ENCODE measurements around the gene SLC26A2. TPM values are rescaled to one million over a fixed set of nuclear protein-coding genes. Genes with fewer than 3 reads are reported as not detected.

The SLC26A2 gene
- total RNA-seq, 6 experiments from 2014 or later, result 1.3 to 2.4 (median 2.0) TPM

GRCh38 chr5:150020249-150020648 lies 59.7 kb downstream of the SLC26A2 start:
- no peak overlapping the region for H3K27ac ChIP-seq
- DNase-seq (no peak), ATAC-seq (no peak)
- no peaks in the 10 kb centered on the region for H3K4me1 ChIP-seq
- 80% methylated on average over 1 of the region's 1 CpG for WGBS (ENCODE audit: insufficient coverage, low coverage, low lambda C conversion rate, missing lambda C conversion rate)
- no peak overlapping the region for H3K4me3 ChIP-seq
- intact Hi-C loops (cut with DNase I), result no loop called here
- H3K27me3 ChIP-seq, result no peaks in the 10 kb centered on the region
- TF ChIP-seq POLR2A (IDR thresholded peaks at IDR 0.05) (no peak), CTCF (IDR thresholded peaks at IDR 0.05) (no peak)
- peaks cover 0 to 75% (median 18%) of the 10 kb centered on the region in 4 donors for H3K36me3 ChIP-seq
- H3K9me3 ChIP-seq, result peaks cover 0 to 3% (median 0%) of the 10 kb centered on the region in 4 donors

GRCh38 chr5:150021491-150022157 lies 61.1 kb downstream of the SLC26A2 start:
- Histone ChIP-seq H3K4me3 (no peak overlapping the region), H3K4me1 (no peaks in the 10 kb centered on the region), H3K9me3 (no peaks in the 10 kb centered on the region), H3K27ac (no peak overlapping the region), H3K36me3 (peaks cover 6 to 80% (median 20%) of the 10 kb centered on the region in 4 donors), H3K27me3 (no peaks in the 10 kb centered on the region)
- 75% methylated on average over 4 of the region's 13 CpGs for WGBS (ENCODE audit: insufficient coverage, low coverage, low lambda C conversion rate, missing lambda C conversion rate)
- DNase-seq (no peak), ATAC-seq (peak; percentile 34 to 63 (median 54))
- no peak for TF ChIP-seq CTCF (IDR thresholded peaks at IDR 0.05)
- no peak for TF ChIP-seq POLR2A (IDR thresholded peaks at IDR 0.05)
- intact Hi-C loops (cut with DNase I), result no loop called here

- H3K27me3 ChIP-seq, result no peaks in the 10 kb centered on the region
- TF ChIP-seq POLR2A (IDR thresholded peaks at IDR 0.05) (no peak), CTCF (IDR thresholded peaks at IDR 0.05) (no peak)
- 100% methylated on average over 1 of the region's 1 CpG for WGBS (ENCODE audit: insufficient coverage, low coverage, low lambda C conversion rate, missing lambda C conversion rate)
- no peak overlapping the region for H3K4me3 ChIP-seq
- DNase-seq, result no peak
- H3K36me3 ChIP-seq, result peaks cover 7 to 85% (median 20%) of the 10 kb centered on the region in 4 donors
- peak; percentile 16 to 72 (median 40) for ATAC-seq
- H3K9me3 ChIP-seq, result no peaks in the 10 kb centered on the region
- H3K4me1 ChIP-seq, result no peaks in the 10 kb centered on the region
- intact Hi-C loops (cut with DNase I), result no loop called here
- H3K27ac ChIP-seq, result no peak overlapping the region
These were observed 61.6 kb downstream of the SLC26A2 start for GRCh38 chr5:150022158-150022531.

- H3K4me1 ChIP-seq, result no peaks in the 10 kb centered on the region
- no peaks in the 10 kb centered on the region for H3K9me3 ChIP-seq
- TF ChIP-seq POLR2A (IDR thresholded peaks at IDR 0.05) (no peak), CTCF (IDR thresholded peaks at IDR 0.05) (no peak)
- H3K27ac ChIP-seq, result no peak overlapping the region
- H3K36me3 ChIP-seq, result peaks cover 3 to 91% (median 20%) of the 10 kb centered on the region in 4 donors
- intact Hi-C loops (cut with DNase I), result no loop called here
- no peaks in the 10 kb centered on the region for H3K27me3 ChIP-seq
- WGBS (ENCODE audit: insufficient coverage, low coverage, low lambda C conversion rate, missing lambda C conversion rate), result 87% methylated on average over 2 of the region's 2 CpGs
- DNase-seq (no peak), ATAC-seq (no peak)
- no peak overlapping the region for H3K4me3 ChIP-seq
These were observed 62.1 kb downstream of the SLC26A2 start for GRCh38 chr5:150022681-150023080.
